D721Med (cell line): ENCODE data around the gene ADAMTS13.

Experiments
- DNase-seq: peaks from one replicate; pipeline ENCODE4 v3.0.0; 2011; ENCODE audit warnings: low spot score; ENCODE audit not compliant: insufficient read length
- FAIRE-seq: peaks from 2 replicates; lab custom pipeline; 2011; peaks lifted over from hg19 to GRCh38; lab: Jason Lieb, UNC
- CTCF ChIP-seq: IDR thresholded peaks from 2 replicates; pipeline ENCODE4 v1.5.1; 2012; ENCODE audit warnings: mild to moderate bottlenecking, control low read depth; ENCODE audit not compliant: insufficient read depth; ENCODE audit errors: missing control alignments

Gene ADAMTS13

GRCh38 chr9:133484671-133485437, 62.7 kb downstream of the ADAMTS13 start:
- TF ChIP-seq CTCF, result no peak
- no peak for FAIRE-seq
- DNase-seq, result no peak

GRCh38 chr9:133485531-133486260, 63.5 kb downstream of the ADAMTS13 start:
- FAIRE-seq (no peak), DNase-seq (no peak)
- no peak for TF ChIP-seq CTCF

- no peak for TF ChIP-seq CTCF
- DNase-seq (no peak), FAIRE-seq (no peak)
Measured at GRCh38 chr9:133487331-133487725, 65.2 kb downstream of the ADAMTS13 start.

GRCh38 chr9:133488686-133489252, 66.6 kb downstream of the ADAMTS13 start:
- no peak for TF ChIP-seq CTCF
- no peak for DNase-seq
- no peak for FAIRE-seq

- TF ChIP-seq CTCF, result no peak
- FAIRE-seq (no peak), DNase-seq (no peak)
Measured at GRCh38 chr9:133489253-133490190, 67.4 kb downstream of the ADAMTS13 start.

GRCh38 chr9:133490201-133490681, 68.1 kb downstream of the ADAMTS13 start:
- TF ChIP-seq CTCF, result no peak
- no peak for DNase-seq
- FAIRE-seq, result no peak
